Heart right ventricle (tissue), 16 donors: Measurements from ENCODE around the gene CFAP92. TPM values are rescaled to one million over a fixed set of nuclear protein-coding genes. Genes with fewer than 3 reads are reported as not detected.
A peak's percentile ranks its signal among the peaks of the same experiment; 100 is the strongest.

Experiments used
- ATAC-seq, 8 donors: fragments of 200-7000 bp; cut with Tn5 transposase; one replicate each; pipeline ENCODE4 v1.9.1; 2020; ENCODE audit warnings: mild to moderate bottlenecking in 8 of 8, moderate library complexity in 8 of 8, moderate number of reproducible peaks in 1 of 8
- DNase-seq, 2 donors: peaks; one replicate each; pipeline ENCODE4 v3.0.0-alpha.2; 2020
- H3K27ac ChIP-seq, 10 donors: fragments of 200-600 bp; sonication (generic) in 2 of 10; one replicate each; pipeline versions ENCODE4 v1.5.0 to v1.8.0; 2020 to 2022; ENCODE audit warnings: mild to moderate bottlenecking in 3 of 10
- H3K27me3 ChIP-seq, 7 donors: fragments of 200-600 bp; one replicate each; pipeline ENCODE4 v1.8.0; 2021 to 2022; ENCODE audit warnings: mild to moderate bottlenecking in 2 of 7
- H3K36me3 ChIP-seq, 9 donors: fragments of 200-600 bp; sonication (generic) in 1 of 9; one replicate each; pipeline versions ENCODE4 v1.5.0 to v1.8.0; 2020 to 2022; ENCODE audit warnings: mild to moderate bottlenecking in 2 of 9
- H3K4me1 ChIP-seq, 9 donors: fragments of 200-600 bp; sonication (generic) in 1 of 9; one replicate each; pipeline versions ENCODE4 v1.5.0 to v1.8.0; 2020 to 2022; ENCODE audit warnings: mild to moderate bottlenecking in 4 of 9
- H3K4me3 ChIP-seq, 10 donors: fragments of 200-600 bp; sonication (generic) in 2 of 10; one replicate each; pipeline versions ENCODE4 v1.5.0 to v1.8.0; 2020 to 2022; ENCODE audit warnings: mild to moderate bottlenecking in 7 of 10, moderate library complexity in 2 of 10
- H3K9me3 ChIP-seq, 11 donors: fragments of 200-600 bp in 10 of 11; sonication (generic) in 2 of 11; one replicate each; pipeline versions ENCODE4 v1.5.0 to v1.8.0; 2013 to 2022; ENCODE audit warnings: mild to moderate bottlenecking in 2 of 11, control low read depth in 1 of 11, moderate library complexity in 1 of 11
- WGBS, 2 donors: extraction: QIAGEN DNeasy Blood & Tissue Kit; methylation state at CpG; one replicate each; pipeline ENCODE4 v1.1.7; 2013; ENCODE audit warnings: inconsistent platforms in 1 of 2; 5-methylcytosine and 5-hydroxymethylcytosine counted together
- intact Hi-C, 10 donors: fragments of 100-400 bp; cut with DNase I; formaldehyde crosslinking; loops; one replicate each; pipeline versions ENCODE4 v1.11.1 to v1.14.2; 2022
- polyA plus RNA-seq, 2 donors: library from polyadenylated mRNA; stranded (reverse); fragments of 200-250 nt; gene quantifications; one replicate each; pipeline ENCODE4 v1.2.3, GENCODE V29; 2013
- total RNA-seq, 10 donors: library from RNA; stranded (reverse); fragmentation: NEBNext Ultra II Directional in 3 of 10; extraction: Animal tissue kit (Norgen Biotek cat#: 25700) in 3 of 10; gene quantifications; one replicate each; pipeline versions ENCODE4 v1.2.1 to v1.2.4, GENCODE V29; 2021 to 2023
- TF ChIP-seq, protein P1 (sequence below), 9 donors: fragments of 200-600 bp; sonication (generic) in 2 of 9; IDR thresholded peaks; one replicate each; pipeline versions ENCODE4 v1.5.0 to v1.8.0; 2021 to 2022; ENCODE audit warnings: antibody characterized with exemption in 9 of 9, mild to moderate bottlenecking in 5 of 9, moderate library complexity in 1 of 9
- donor health status: Arrhythmogenic right ventricular cardiomyopathy.
- donor health status: ischemic (EF 13 %, LVEDD 7.1; RV severe dilation, severe dysfunction).
- donor health status: healthy with polysubstance abuse.
- donor health status: DM: no; HTN: yes; CAD: no.
- donor health status: DM: no; HTN: no; CAD: no.
- donor health status: ischemic (EF 25% LVEDD 6.9; RV normal size, moderate dysfunction).
- donor health status: ischemic (EF 25% LVEDD 5.7; RV mildly dilated, moderate dysfunction).
- donor health status: healthy.
- donor health status: DM: yes; HTN: yes; CAD: no.
- donor health status: Ischemic cardiomyopathy.
- donor health status: ischemic (EF 35%, LVEDD 5.7; RV mildly dilated, moderate dysfunction).
- donor health status: nonischemic (EF 11% LVEDD 7.7; RV severe dilation, severe dysfunction).
- donor health status: DM: yes; HTN: yes; CAD: no.
- donor health status: PGD.
- donor health status: ischemic (EF 29% LVEDD 5.4; RV normal size, mild dysfunction).
- donor health status: nonischemic (EF 23%, LVEDD 6.1; RV moderate dilation, normal function).

The CFAP92 gene
- total and polyA plus RNA-seq, 12 donors, result 0.12 to 1.2 (median 0.41) TPM

DNA sequence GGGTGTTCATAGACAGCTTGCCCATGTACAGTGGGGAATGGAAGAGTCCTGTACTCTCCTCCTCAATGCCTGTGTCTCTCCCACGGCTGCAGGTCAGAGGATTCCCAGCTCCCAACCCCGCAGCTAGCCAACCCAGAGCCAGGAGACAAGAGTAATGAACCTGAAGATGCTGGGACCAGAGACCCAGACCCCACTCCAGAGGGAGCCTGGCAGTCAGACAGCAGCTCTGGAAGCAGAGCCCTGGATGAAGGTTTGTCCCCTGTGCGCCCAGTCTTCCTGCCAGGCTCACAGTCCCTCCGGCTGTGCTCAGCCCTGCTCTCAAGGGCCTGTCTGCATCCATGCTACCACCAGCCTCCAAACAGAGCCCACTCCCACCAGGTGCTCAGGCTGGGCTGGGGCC lies 36.7 kb upstream of the CFAP92 start:
- peaks cover 6 to 23% (median 18%) of the 10 kb centered on the region in 9 donors for H3K4me1 ChIP-seq
- peaks cover 0 to 5% (median 0%) of the 10 kb centered on the region in 11 donors for H3K9me3 ChIP-seq
- no peak overlapping the region for H3K4me3 ChIP-seq
- H3K36me3 ChIP-seq, result peaks cover 0 to 40% (median 0%) of the 10 kb centered on the region in 9 donors
- intact Hi-C loops, result loop anchor here in 1 of 10 donors (10.0 kb wide), 1 partner anchor 46 kb away; no protein-coding TSS in a partner anchor
- ATAC-seq (no peak), DNase-seq (no peak)
- TF ChIP-seq, protein P1, sequence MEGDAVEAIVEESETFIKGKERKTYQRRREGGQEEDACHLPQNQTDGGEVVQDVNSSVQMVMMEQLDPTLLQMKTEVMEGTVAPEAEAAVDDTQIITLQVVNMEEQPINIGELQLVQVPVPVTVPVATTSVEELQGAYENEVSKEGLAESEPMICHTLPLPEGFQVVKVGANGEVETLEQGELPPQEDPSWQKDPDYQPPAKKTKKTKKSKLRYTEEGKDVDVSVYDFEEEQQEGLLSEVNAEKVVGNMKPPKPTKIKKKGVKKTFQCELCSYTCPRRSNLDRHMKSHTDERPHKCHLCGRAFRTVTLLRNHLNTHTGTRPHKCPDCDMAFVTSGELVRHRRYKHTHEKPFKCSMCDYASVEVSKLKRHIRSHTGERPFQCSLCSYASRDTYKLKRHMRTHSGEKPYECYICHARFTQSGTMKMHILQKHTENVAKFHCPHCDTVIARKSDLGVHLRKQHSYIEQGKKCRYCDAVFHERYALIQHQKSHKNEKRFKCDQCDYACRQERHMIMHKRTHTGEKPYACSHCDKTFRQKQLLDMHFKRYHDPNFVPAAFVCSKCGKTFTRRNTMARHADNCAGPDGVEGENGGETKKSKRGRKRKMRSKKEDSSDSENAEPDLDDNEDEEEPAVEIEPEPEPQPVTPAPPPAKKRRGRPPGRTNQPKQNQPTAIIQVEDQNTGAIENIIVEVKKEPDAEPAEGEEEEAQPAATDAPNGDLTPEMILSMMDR (IDR thresholded peaks at IDR 0.05), result no peak
- WGBS, 2 donors, result 91 to 98% methylated on average over 4 of the region's 4 CpGs
- no peak overlapping the region for H3K27ac ChIP-seq
- no peaks in the 10 kb centered on the region for H3K27me3 ChIP-seq

DNA sequence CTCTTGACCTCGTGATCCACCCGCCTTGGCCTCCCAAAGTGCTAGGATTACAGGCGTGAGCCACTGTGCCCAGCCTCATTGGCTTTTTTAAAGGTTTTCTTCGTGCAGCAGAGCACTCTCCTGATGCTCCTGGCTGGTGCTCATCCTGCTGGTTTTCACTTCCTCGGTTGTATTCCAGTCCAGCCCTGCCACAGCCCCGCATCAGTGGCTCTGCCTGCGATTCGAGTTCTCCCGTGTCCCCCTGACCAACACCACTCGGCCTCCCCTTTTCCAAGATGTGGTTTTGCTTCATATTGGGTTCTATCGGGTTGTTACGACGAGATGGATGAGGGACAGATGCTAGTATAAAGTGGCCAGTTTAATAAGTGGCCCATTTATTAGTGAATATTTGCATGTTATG lies 35.0 kb upstream of the CFAP92 start:
- no peaks in the 10 kb centered on the region for H3K27me3 ChIP-seq
- intact Hi-C loops, result loop anchor here in 1 of 10 donors (5.0 kb wide), 1 partner anchor 37 kb away; the partner anchor contains the start of gene CFAP92
- whole genome bisulfite sequencing, 2 donors, result 91 to 92% methylated on average over 13 of the region's 13 CpGs
- H3K4me1 ChIP-seq, result peaks cover 6 to 40% (median 23%) of the 10 kb centered on the region in 9 donors
- ATAC-seq (no peak), DNase-seq (no peak)
- H3K36me3 ChIP-seq, result peaks cover 0 to 23% (median 0%) of the 10 kb centered on the region in 9 donors
- H3K27ac ChIP-seq, result no peak overlapping the region
- TF ChIP-seq, protein P1 (IDR thresholded peaks at IDR 0.05), result no peak
- peaks cover 0 to 5% (median 0%) of the 10 kb centered on the region in 11 donors for H3K9me3 ChIP-seq
- H3K4me3 ChIP-seq, result no peak overlapping the region

DNA sequence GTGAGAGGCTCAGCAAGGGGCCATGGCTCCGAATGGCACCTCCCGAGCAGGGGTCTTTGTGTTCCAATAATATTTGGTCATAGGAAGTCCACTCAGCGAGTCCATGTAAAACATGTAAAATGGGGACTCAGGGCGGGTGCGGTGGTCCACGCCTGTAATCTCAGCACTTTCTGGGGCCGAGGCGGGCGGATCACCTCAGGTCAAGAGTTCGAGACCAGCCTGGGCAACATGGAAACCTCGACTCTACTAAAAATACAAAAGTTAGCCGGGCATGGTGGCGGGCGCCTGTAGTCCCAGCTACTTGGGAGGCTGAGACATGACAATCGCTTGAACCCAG lies 33.6 kb upstream of the CFAP92 start:
- Histone ChIP-seq H3K4me3 (peak overlapping the region; percentile 27 to 65 (median 55)), H3K4me1 (peaks cover 6 to 53% (median 29%) of the 10 kb centered on the region in 9 donors), H3K27me3 (no peaks in the 10 kb centered on the region), H3K36me3 (peaks cover 0 to 13% (median 0%) of the 10 kb centered on the region in 9 donors), H3K27ac (peak overlapping the region in 9 of 10 donors; percentile 55 to 93 (median 75)), H3K9me3 (peaks cover 0 to 5% (median 0%) of the 10 kb centered on the region in 11 donors)
- intact Hi-C loops, result loop anchor here in 1 of 10 donors (5.0 kb wide), 1 partner anchor 35 kb away; the partner anchor contains the start of gene CFAP92
- TF ChIP-seq, protein P1 (IDR thresholded peaks at IDR 0.05), result no peak
- ATAC-seq, result no peak
- no peak for DNase-seq
- 82 to 83% methylated on average over 15 of the region's 15 CpGs for WGBS, 2 donors

DNA sequence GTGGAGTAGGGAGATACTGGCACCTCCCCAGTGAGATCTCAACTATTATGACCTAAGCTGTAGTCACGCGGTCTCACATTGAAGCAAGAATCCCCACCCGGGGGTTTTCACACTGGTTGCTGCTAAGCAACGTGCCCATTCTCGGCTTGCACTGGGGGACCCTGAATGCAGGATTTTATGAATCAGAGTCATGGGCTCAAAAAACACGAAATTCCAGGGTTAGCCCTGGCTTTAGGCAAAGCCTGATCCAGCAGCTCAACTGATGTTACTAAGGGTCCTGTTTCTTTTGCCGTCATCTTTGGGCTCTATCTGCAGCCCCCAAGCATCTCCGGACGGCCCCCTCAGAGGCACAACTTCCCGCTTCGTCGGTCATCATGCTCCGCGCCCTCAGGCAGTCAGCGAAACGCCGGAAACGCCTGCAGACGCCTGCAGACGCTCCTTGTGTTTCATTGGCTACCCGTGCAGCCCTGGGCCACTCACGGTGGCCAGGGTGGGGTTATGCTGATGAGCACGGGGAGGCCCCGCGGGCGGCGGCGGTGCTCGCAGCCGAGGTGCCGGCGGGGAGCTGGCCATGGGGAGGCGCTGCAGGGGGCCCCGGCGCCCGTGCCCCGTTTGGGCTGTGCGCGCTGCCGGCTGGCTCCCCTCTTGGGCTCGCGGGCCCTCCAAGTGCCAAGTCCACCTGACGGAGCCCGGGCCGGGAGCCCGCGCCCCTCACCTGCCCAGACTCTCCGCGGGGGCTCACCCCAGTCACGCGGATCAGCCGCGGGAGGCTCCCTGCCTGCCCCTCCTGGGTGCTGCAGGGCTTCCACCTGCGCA lies 33.1 kb upstream of the CFAP92 start:
- Histone ChIP-seq H3K27ac (peak overlapping the region in 9 of 10 donors; percentile 55 to 93 (median 75)), H3K9me3 (peaks cover 0 to 5% (median 0%) of the 10 kb centered on the region in 11 donors), H3K4me1 (peaks cover 9 to 57% (median 31%) of the 10 kb centered on the region in 9 donors), H3K36me3 (peaks cover 0 to 11% (median 0%) of the 10 kb centered on the region in 9 donors), H3K4me3 (peak overlapping the region; percentile 27 to 65 (median 55)), H3K27me3 (no peaks in the 10 kb centered on the region)
- intact Hi-C loops, result loop anchor here in 1 of 10 donors (5.0 kb wide), 1 partner anchor 35 kb away; the partner anchor contains the start of gene CFAP92
- WGBS, 2 donors, result 6 to 7% methylated on average over 54 of the region's 54 CpGs
- ATAC-seq, result peak; percentile 86 to 95 (median 90)
- TF ChIP-seq, protein P1 (IDR thresholded peaks at IDR 0.05), result peak; percentile 54 to 90 (median 79)
- peak; percentile 90 to 91 for DNase-seq
